Panc1 (cell line): ENCODE data around the gene IMPG2. TPM values are rescaled to one million over a fixed set of nuclear protein-coding genes. Genes with fewer than 3 reads are reported as not detected.

Source experiments
- ATAC-seq: fragments of 200-7000 bp; cut with Tn5 transposase; 2 replicates; pipeline ENCODE4 v1.9.1; 2020; ENCODE audit warnings: mild to moderate bottlenecking, moderate library complexity
- Bru-seq: library from RNA; stranded (reverse); fragments of 400-500 nt; gene quantifications from one replicate; lab custom pipeline; 2021; lab: Mats Ljungman, UMichigan
- BruChase-seq, 2 experiments: library from RNA; stranded (reverse); fragments of 400-500 nt; gene quantifications; one replicate each; lab custom pipeline; 2021; lab: Mats Ljungman, UMichigan
- BruUV-seq: library from RNA; stranded (reverse); fragments of 400-500 nt; replicated peaks from 2 replicates; lab custom pipeline; 2021; lab: Mats Ljungman, UMichigan
- CTCF ChIA-PET: fragments of 300-600 bp; sonication (Branson Sonifier 250); formaldehyde crosslinking; loops from one replicate; lab custom pipeline; 2022; ENCODE audit warnings: antibody characterized with exemption; lab: Charles Lee
- POLR2A ChIA-PET: fragments of 300-600 bp; sonication (Branson Sonifier 250); formaldehyde crosslinking; loops from one replicate; lab custom pipeline; 2022; ENCODE audit warnings: antibody characterized with exemption; lab: Charles Lee
- DNase-seq: peaks from one replicate; pipeline ENCODE4 v3.0.0-alpha.2; 2010; ENCODE audit warnings: low read depth, low spot score
- H3K27ac ChIP-seq: 2 replicates; pipeline ENCODE4 v1.5.1; 2011; ENCODE audit warnings: mild to moderate bottlenecking, low read length, inconsistent platforms
- H3K27me3 ChIP-seq: fragments of 200-500 bp; sonication (Bioruptor generic); 2 replicates; pipeline ENCODE4 v1.6.0; 2014; ENCODE audit warnings: low read length, inconsistent platforms; ENCODE audit not compliant: control insufficient read depth, insufficient read depth
- H3K36me3 ChIP-seq: fragments of 200-500 bp; sonication (Bioruptor generic); 2 replicates; pipeline ENCODE4 v1.5.1; 2014; ENCODE audit warnings: inconsistent platforms, mild to moderate bottlenecking, low read length, moderate library complexity; ENCODE audit not compliant: control insufficient read depth, insufficient read depth
- H3K4me1 ChIP-seq: 2 replicates; pipeline ENCODE4 v1.5.1; 2011; ENCODE audit warnings: inconsistent platforms, mild to moderate bottlenecking, low read length, moderate library complexity; ENCODE audit not compliant: control insufficient read depth, insufficient read depth
- H3K4me3 ChIP-seq, 2 experiments: 2 replicates each; pipeline ENCODE4 v1.5.1; 2011 to 2012; ENCODE audit warnings: low read depth in 2 of 2, low read length in 2 of 2, mild to moderate bottlenecking in 2 of 2, inconsistent platforms in 1 of 2, moderate library complexity in 1 of 2
- H3K9me3 ChIP-seq: fragments of 200-500 bp; sonication (Bioruptor generic); 2 replicates; pipeline ENCODE4 v1.5.1; 2014; ENCODE audit warnings: low read depth, mild to moderate bottlenecking, inconsistent platforms, low read length, moderate library complexity; ENCODE audit not compliant: control insufficient read depth, insufficient read depth
- CTCF ChIP-seq: fragments of 450-650 bp; IDR thresholded peaks from 2 replicates; pipeline ENCODE4 v1.5.1; 2017; ENCODE audit warnings: mild to moderate bottlenecking
- POLR2AphosphoS5 ChIP-seq: IDR thresholded peaks from 2 replicates; pipeline ENCODE4 v1.6.1; 2012; ENCODE audit warnings: mild to moderate bottlenecking, low read depth, low read length, moderate library complexity
- REST ChIP-seq, 2 experiments: IDR thresholded peaks; 2 replicates each; pipeline ENCODE4 v1.6.1; 2011 to 2012; ENCODE audit warnings: low read depth in 2 of 2, control low read depth in 1 of 2, low read length in 1 of 2, mild to moderate bottlenecking in 1 of 2, moderate library complexity in 1 of 2; ENCODE audit not compliant: insufficient read depth in 1 of 2
- SIN3A ChIP-seq: IDR thresholded peaks from 2 replicates; pipeline ENCODE4 v1.6.1; 2012; ENCODE audit warnings: low read depth, mild to moderate bottlenecking, low read length, moderate library complexity, borderline replicate concordance; ENCODE audit not compliant: insufficient read depth
- TCF7L2 ChIP-seq: IDR thresholded peaks from 2 replicates; pipeline ENCODE4 v1.6.1; 2011; ENCODE audit warnings: mild to moderate bottlenecking, low read depth, low read length, inconsistent platforms
- in situ Hi-C: cut with HindIII; loops from 2 replicates; pipeline ENCODE4 v1.10.0; 2016; ENCODE audit warnings: low sequenced_read_pairs, low pct_unique_long_range_greater_than_20kb
- intact Hi-C: fragments of 100-400 bp; cut with micrococcal nuclease; formaldehyde crosslinking; loops from one replicate; pipeline ENCODE4 v1.10.0; 2022; ENCODE audit not compliant: unreplicated experiment
- long read RNA-seq: library from polyadenylated mRNA; unstranded; transcript quantifications from one replicate; pipeline ENCODE4 v2.0.0, GENCODE V29; 2021; ENCODE audit not compliant: unreplicated experiment
- polyA plus RNA-seq: library from polyadenylated mRNA; unstranded; fragments of >200 nt; gene quantifications from one replicate; pipeline ENCODE4 v1.2.1, GENCODE V29; 2012; ENCODE audit warnings: missing spikeins; ENCODE audit not compliant: insufficient read length
- total RNA-seq: library from RNA; stranded (reverse); gene quantifications from one replicate; pipeline ENCODE4 v1.2.1, GENCODE V29; 2021; ENCODE audit not compliant: unreplicated experiment

IMPG2 gene
- 0.10 TPM for total RNA-seq
- not detected for polyA plus RNA-seq
- Bru-seq, nascent RNA: percentile 50 among the genes with signal in this experiment
- percentile 44 among the genes with signal in this experiment for BruChase-seq, experiment 1, labeled RNA remaining after a 2-hour chase
- percentile 32 among the genes with signal in this experiment for BruChase-seq, experiment 2, labeled RNA remaining after a 6-hour chase
- long read RNA-seq: 0 reads

GRCh38 chr3:101320475-101320874, at the start of gene IMPG2:
Gene IMPG2, minus strand, starts transcription at chr3:101320575. Its CDS starts 203 bp downstream, at chr3:101320372.
- Histone ChIP-seq H3K36me3 (no peaks in the 10 kb centered on the region), H3K27ac (no peak within 1 kb of the TSS), H3K9me3 (no peaks in the 10 kb centered on the region), H3K4me3 (no peak within 1 kb of the TSS), H3K4me1 (no peaks in the 10 kb centered on the region), H3K27me3 (no peaks in the 10 kb centered on the region)
- ATAC-seq (no peak), DNase-seq (no peak)
- intact Hi-C loops (no loop called here), in situ Hi-C loops (no loop called here)
- TF ChIP-seq REST (IDR thresholded peaks at IDR 0.05; ENCODE audit: insufficient read depth in 1 of 2, low read depth in 2 of 2, low read length in 1 of 2): no peak
- no peak for TF ChIP-seq TCF7L2
- TF ChIP-seq POLR2AphosphoS5: no peak
- TF ChIP-seq CTCF: no peak
- TF ChIP-seq SIN3A: no peak
- no TSS peak for BruUV-seq
- POLR2A ChIA-PET: no interaction called here
- CTCF ChIA-PET: no interaction called here

- no peak for TF ChIP-seq REST (IDR thresholded peaks at IDR 0.05; ENCODE audit: insufficient read depth in 1 of 2, low read depth in 2 of 2, low read length in 1 of 2)
- TF ChIP-seq TCF7L2: no peak
- TF ChIP-seq CTCF: no peak
- TF ChIP-seq POLR2AphosphoS5: no peak
- TF ChIP-seq SIN3A: no peak
- DNase-seq: no peak
- Histone ChIP-seq H3K27ac (no peak overlapping the region), H3K36me3 (no peaks in the 10 kb centered on the region; the same call in 1 of the 2 replicates), H3K27me3 (no peaks in the 10 kb centered on the region), H3K9me3 (peaks cover under 1% of the 10 kb centered on the region; the same call in 1 of the 2 replicates), H3K4me3 (no peak overlapping the region), H3K4me1 (no peaks in the 10 kb centered on the region)
- ChIA-PET POLR2A (no interaction called here), CTCF (no interaction called here)
- ATAC-seq: no peak
- intact Hi-C loops (no loop called here), in situ Hi-C loops (no loop called here)
- BruUV-seq: no TSS peak
Measured at GRCh38 chr3:101362406-101362805, 42.0 kb upstream of the IMPG2 start.
